ENCODE measurements around the gene WFS1.

- TF ChIP-seq CTCF (conservative IDR thresholded peaks at IDR 0.05 in 1 of 2, IDR thresholded peaks at IDR 0.05 in 1 of 2; ENCODE audit: low read depth in 1 of 2, low read length in 2 of 2) (no peak), EZH2 (IDR thresholded peaks at IDR 0.05; ENCODE audit: low read length, missing control alignments) (no peak)
Observed at GRCh38 chr4:6270636-6271121, 1.0 kb downstream of the WFS1 start.

All from fibroblast of lung (primary cell).